Glutamatergic neuron (in vitro differentiated cells): ENCODE measurements around the gene PLA1A. TPM values are rescaled to one million over a fixed set of nuclear protein-coding genes. Genes with fewer than 3 reads are reported as not detected.

ENCODE experiments used
- DNase-seq: peaks from one replicate; pipeline ENCODE4 v3.0.0; 2022
- H3K27ac Mint-ChIP-seq: one replicate; pipeline ENCODE4 v1.8.0; 2020; ENCODE audit warnings: mild to moderate bottlenecking, mixed read lengths, inconsistent platforms; ENCODE audit not compliant: unreplicated experiment
- H3K27me3 Mint-ChIP-seq: one replicate; pipeline ENCODE4 v1.8.0; 2020; ENCODE audit warnings: mild to moderate bottlenecking, moderate library complexity, mixed read lengths, inconsistent platforms; ENCODE audit not compliant: unreplicated experiment
- H3K36me3 Mint-ChIP-seq: one replicate; pipeline ENCODE4 v1.8.0; 2020; ENCODE audit warnings: mild to moderate bottlenecking, mixed read lengths, inconsistent platforms; ENCODE audit not compliant: unreplicated experiment
- H3K4me1 Mint-ChIP-seq: one replicate; pipeline ENCODE4 v1.8.0; 2020; ENCODE audit warnings: mild to moderate bottlenecking, low read depth, mixed read lengths, inconsistent platforms; ENCODE audit not compliant: unreplicated experiment
- H3K4me3 Mint-ChIP-seq: one replicate; pipeline ENCODE4 v1.8.0; 2020; ENCODE audit warnings: mild to moderate bottlenecking, mixed read lengths, inconsistent platforms; ENCODE audit not compliant: unreplicated experiment
- H3K9me3 Mint-ChIP-seq: one replicate; pipeline ENCODE4 v1.8.0; 2020; ENCODE audit warnings: mild to moderate bottlenecking, moderate library complexity, mixed read lengths, inconsistent platforms; ENCODE audit not compliant: unreplicated experiment
- CTCF ChIP-seq: fragments of 200-600 bp; sonication (generic); IDR thresholded peaks from one replicate; pipeline ENCODE4 v1.5.0; 2021; ENCODE audit not compliant: partially characterized antibody, unreplicated experiment
- total RNA-seq: library from RNA; stranded (reverse); fragmentation: NEBNext Ultra II Directional; extraction: Animal tissue kit (Norgen Biotek cat#: 25700); gene quantifications from one replicate; pipeline ENCODE4 v1.2.1, GENCODE V29; 2021; ENCODE audit not compliant: unreplicated experiment

PLA1A gene
- total RNA-seq, 1 donor from 2014 or later = not detected

GRCh38 chr3:119604878-119605277, 7.2 kb downstream of the PLA1A start:
- no peak overlapping the region for H3K27ac Mint-ChIP-seq
- H3K36me3 Mint-ChIP-seq = no peaks in the 10 kb centered on the region
- DNase-seq = no peak
- H3K27me3 Mint-ChIP-seq = peaks cover 4% of the 10 kb centered on the region
- H3K4me3 Mint-ChIP-seq = no peak overlapping the region
- TF ChIP-seq CTCF = no peak
- no peaks in the 10 kb centered on the region for H3K4me1 Mint-ChIP-seq
- no peaks in the 10 kb centered on the region for H3K9me3 Mint-ChIP-seq

- Mint-ChIP-seq H3K9me3 (no peaks in the 10 kb centered on the region), H3K4me3 (no peak overlapping the region), H3K4me1 (no peaks in the 10 kb centered on the region), H3K27ac (no peak overlapping the region), H3K27me3 (peaks cover 3% of the 10 kb centered on the region), H3K36me3 (peaks cover 9% of the 10 kb centered on the region)
- DNase-seq = no peak
- TF ChIP-seq CTCF = no peak
Measured at GRCh38 chr3:119608405-119609000, 10.8 kb downstream of the PLA1A start.

GRCh38 chr3:119609301-119609700, 11.6 kb downstream of the PLA1A start:
- peaks cover 3% of the 10 kb centered on the region for H3K27me3 Mint-ChIP-seq
- H3K4me3 Mint-ChIP-seq = no peak overlapping the region
- TF ChIP-seq CTCF = no peak
- H3K36me3 Mint-ChIP-seq = peaks cover 9% of the 10 kb centered on the region
- H3K27ac Mint-ChIP-seq = no peak overlapping the region
- H3K4me1 Mint-ChIP-seq = no peaks in the 10 kb centered on the region
- DNase-seq = no peak
- no peaks in the 10 kb centered on the region for H3K9me3 Mint-ChIP-seq

- Mint-ChIP-seq H3K9me3 (no peaks in the 10 kb centered on the region), H3K4me3 (no peak overlapping the region), H3K27ac (no peak overlapping the region), H3K4me1 (no peaks in the 10 kb centered on the region), H3K36me3 (peaks cover 9% of the 10 kb centered on the region), H3K27me3 (peaks cover 3% of the 10 kb centered on the region)
- no peak for TF ChIP-seq CTCF
- DNase-seq = no peak
Measured at GRCh38 chr3:119611664-119612063, 14.0 kb downstream of the PLA1A start.

- DNase-seq = no peak
- no peak overlapping the region for H3K27ac Mint-ChIP-seq
- H3K36me3 Mint-ChIP-seq = peaks cover 9% of the 10 kb centered on the region
- H3K4me3 Mint-ChIP-seq = no peak overlapping the region
- no peak for TF ChIP-seq CTCF
- no peaks in the 10 kb centered on the region for H3K9me3 Mint-ChIP-seq
- peaks cover 3% of the 10 kb centered on the region for H3K27me3 Mint-ChIP-seq
- no peaks in the 10 kb centered on the region for H3K4me1 Mint-ChIP-seq
Measured at GRCh38 chr3:119613201-119613600, 15.5 kb downstream of the PLA1A start.
